NCI-H2171 treated with DMSO at 0.1 percent for 48 hours (cell line): ENCODE measurements around the gene TMEM45B.
"Not testable (repeated sequence)": the region's sequence is repeated elsewhere in the genome, so short reads cannot be mapped to it uniquely, and the experiment has no call there.

Experiments
- DNase-seq: peaks from one replicate; lab custom pipeline; 2025; lab: John Stamatoyannopoulos, UW

The TMEM45B gene

DNA sequence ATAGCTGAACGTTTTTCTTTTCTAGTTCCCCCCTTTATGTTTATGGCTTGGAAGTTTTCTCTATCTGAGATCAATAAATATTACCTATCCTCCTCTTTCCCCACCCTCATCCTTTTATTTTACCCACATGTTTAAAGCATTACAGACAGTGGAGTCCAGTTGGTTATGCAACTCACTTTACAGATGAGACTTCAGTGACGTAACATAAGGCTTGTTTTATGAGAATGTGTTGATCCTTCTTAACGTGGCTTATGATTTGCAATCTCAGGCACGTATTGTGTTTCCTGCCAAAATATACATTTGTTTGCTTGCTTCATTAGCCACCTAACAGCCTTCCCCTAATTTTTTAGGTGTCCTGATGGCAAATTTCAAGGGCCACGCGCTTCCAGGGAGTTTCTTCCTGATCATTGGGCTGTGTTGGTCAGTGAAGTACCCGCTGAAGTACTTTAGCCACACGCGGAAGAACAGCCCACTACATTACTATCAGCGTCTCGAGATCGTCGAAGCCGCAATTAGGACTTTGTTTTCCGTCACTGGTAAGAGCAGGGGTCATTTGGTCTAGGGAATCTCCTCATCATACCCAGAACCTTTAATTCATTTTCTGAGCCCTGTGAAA is 36.6 kb downstream of the TMEM45B start:
- no peak for DNase-seq

GRCh38 chr11:129853518-129854231 is 38.0 kb downstream of the TMEM45B start:
- DNase-seq, result peak; percentile 78

DNA sequence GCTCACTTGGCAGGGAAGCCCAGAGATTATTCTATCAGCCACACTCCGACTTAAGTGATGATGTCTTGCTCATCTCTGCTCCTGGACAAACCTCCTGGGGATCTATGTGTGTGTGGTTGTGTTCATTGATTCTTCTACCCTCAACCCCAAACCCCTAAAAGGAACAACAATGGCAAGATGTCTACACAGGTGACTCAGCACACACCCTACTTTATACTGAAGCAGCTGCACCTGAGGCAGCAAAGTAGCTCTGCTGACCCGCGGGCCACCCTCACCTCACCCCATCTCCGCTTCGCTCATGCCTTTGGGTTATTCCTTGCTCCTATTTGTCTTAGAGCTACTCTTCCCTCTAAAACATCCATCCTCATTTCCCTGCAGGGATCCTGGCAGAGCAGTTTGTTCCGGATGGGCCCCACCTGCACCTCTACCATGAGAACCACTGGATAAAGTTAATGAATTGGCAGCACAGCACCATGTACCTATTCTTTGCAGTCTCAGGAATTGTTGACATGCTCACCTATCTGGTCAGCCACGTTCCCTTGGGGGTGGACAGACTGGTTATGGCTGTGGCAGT is 38.7 kb downstream of the TMEM45B start:
- DNase-seq, result no peak

DNA sequence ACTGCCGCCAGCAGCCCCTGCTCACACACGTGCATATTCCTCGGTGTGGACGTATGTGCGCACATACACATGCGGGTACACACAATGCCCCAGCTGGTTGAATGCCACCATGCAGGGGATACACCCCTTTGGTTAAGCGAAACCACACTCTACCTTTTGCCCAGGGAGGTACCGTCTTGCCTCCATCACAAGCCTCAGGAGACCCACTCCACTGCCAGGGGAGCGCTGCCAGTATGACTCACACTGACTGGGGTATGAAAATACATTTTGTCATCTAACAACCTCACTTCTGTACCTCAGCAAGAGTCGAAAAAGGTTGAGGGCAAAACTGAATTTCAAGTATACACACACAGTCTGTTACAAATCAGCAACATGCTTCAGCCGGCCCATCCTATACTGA is 39.4 kb downstream of the TMEM45B start:
- DNase-seq, result no peak

- DNase-seq, result no peak
These were observed 40.4 kb downstream of the TMEM45B start for GRCh38 chr11:129856036-129856435.

DNA sequence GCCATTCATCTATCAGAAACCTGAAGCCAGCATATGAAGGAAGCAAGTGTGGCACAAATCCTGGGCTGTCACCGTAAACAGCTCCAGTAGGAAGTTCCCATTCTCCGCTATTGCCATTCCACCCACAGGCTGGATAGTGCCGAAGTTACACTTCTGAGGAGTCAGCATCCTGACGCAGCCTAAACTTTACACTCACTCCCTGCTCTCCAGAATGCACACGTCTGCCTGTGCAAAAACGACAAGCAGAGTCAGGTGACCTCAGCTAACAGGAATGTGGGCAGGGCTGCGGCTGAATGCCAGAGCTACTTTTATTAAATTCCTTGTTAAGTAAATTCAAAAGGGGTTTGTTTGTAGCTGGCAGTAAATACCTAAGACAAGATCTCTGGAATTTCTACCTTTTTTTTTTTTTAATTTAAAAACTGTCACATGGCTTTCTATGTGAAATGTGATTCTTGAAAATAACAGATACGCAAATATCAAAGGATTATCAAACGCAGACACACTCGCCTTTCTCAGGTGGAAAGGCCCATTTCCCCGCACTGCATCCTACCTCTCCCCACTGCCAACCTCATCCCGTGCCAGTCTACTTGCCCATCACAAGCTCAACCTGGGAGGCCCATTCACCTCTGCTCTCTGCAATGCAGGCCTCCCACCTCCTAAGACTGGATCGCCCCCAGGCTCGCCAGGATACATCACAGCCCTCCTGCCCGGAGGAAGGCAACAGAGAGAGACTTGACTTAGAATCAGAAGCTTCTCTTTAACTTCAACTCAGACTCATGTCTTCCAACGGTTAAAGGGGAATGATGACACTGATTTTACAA is 46.3 kb downstream of the TMEM45B start:
- DNase-seq, result no peak

- DNase-seq, result no peak
These were observed 49.2 kb downstream of the TMEM45B start for GRCh38 chr11:129864811-129865210.

- no peak for DNase-seq
These were observed 50.1 kb downstream of the TMEM45B start for GRCh38 chr11:129865701-129866100.

GRCh38 chr11:129866311-129866710 is 50.7 kb downstream of the TMEM45B start:
- no peak for DNase-seq

DNA sequence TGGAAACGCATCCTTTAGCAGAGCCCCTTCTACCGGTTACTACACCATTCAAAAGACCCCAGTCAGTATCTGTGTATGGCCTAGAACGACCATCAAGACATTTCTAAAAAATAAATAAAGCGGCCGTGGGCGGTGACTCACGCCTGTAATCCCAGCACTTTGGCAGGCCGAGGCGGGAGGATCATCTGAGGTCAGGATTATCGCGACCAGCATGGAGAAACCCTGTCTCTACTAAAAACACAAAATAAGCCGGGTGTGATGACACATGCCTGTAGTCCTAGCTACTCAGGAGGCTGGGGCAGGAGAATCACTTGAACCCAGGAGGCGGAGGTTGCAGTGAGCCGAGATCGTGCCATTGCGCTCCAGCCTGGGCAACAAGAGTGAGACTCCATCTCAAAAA is 53.0 kb downstream of the TMEM45B start:
- not testable (repeated sequence) for DNase-seq

- no peak for DNase-seq
These were observed 56.3 kb downstream of the TMEM45B start for GRCh38 chr11:129871914-129872313.

DNA sequence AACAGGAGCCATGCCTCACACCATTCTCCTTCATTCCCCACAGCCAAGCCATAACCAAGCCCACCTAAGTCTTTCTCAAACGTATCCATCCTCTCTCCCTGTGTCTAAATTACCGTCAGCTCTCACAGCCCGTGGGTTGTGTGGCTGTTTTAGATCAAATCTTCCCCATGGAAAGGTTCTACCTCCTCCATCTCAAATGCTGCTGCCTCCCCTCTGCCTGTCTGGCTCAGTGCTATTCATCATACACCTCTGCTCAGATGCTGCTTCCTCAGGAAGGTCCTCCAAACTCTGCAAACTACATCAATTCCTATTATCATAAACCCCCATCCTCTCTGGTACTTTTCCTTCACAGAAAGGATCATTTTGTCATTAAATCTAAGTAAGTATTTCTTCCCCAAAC is 64.7 kb downstream of the TMEM45B start:
- no peak for DNase-seq

- peak; percentile 1 for DNase-seq
These were observed 66.0 kb downstream of the TMEM45B start for GRCh38 chr11:129881570-129882170.

GRCh38 chr11:129884581-129884980 is 68.9 kb downstream of the TMEM45B start:
- DNase-seq, result no peak

GRCh38 chr11:129885381-129885780 is 69.7 kb downstream of the TMEM45B start:
- no peak for DNase-seq

- DNase-seq, result no peak
These were observed 72.8 kb downstream of the TMEM45B start for GRCh38 chr11:129888451-129888850.

- no peak for DNase-seq
These were observed 78.9 kb downstream of the TMEM45B start for GRCh38 chr11:129894278-129895125.

DNA sequence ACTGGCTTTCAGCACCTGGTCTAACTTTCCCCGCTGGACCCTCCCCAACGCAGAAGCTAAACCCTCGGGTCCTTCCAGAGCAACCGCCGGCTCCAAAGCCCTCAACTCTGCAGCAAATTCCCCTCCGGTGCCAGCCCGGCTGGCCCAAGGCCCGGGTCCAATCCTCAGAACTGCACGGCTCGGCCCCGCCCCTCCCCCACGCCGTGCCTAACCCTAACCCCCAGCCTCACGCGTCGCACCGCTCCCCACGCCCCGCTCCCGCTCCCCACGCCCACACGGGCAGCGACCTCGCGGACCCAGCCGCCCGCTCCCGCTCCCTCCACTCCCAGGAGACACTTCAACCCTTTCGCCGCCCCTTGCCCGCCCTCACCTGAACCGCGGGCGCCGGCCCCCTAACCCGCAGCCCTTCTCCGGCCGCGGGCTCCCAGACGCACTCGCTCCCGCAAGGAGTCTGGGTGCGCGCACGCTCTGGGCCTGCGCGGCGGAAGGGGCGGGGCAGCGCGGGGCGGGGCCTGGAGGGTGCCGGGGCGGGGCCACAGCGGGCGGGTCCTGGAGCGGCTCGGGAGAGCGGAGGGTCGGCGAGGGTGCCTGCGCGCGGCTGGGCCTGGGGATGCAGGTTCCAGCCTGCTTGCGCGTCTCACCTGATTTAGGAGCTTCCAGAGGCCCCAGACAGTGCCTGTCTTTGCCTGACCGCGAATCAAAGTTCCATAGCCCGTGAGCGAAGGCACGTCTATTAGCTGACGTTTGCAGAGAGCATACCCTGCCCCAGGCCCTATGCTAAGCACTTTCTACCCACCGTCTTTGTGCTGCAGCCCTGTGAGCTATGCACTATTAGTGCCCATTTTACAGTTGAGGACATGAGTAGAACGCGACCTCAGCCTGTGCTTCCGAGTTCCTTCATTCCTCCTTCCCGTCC is 79.7 kb downstream of the TMEM45B start, which contains the start of gene NFRKB:
Gene NFRKB (minus strand): TSS at position 453 of the 916 bp plus-strand sequence. CDS start 2,729 bp downstream, outside the sequence.
- DNase-seq, result peak; percentile 60

GRCh38 chr11:129896062-129896461 is 80.4 kb downstream of the TMEM45B start:
- DNase-seq, result no peak

DNA sequence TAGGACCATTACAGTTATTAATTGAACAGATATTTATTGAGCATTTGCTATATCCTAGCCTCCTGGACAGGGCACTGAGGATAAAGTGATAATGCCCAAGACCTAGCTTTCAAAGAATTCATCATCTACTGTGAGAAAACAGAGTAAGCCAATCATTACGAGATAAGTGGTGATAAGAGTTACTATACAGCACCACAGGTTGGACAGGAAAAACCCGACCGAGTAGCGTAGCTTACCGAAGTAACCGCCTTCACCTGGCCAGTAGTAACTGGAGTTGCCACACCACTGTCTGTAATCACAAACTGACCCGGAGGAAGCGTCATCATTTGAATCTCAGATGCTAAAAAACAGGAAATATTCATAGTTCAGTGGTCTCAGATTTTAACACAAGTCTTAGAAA is 89.8 kb downstream of the TMEM45B start:
- DNase-seq, result no peak
